ENCODE measurements around the gene NDRG3. TPM values are rescaled to one million over a fixed set of nuclear protein-coding genes. Genes with fewer than 3 reads are reported as not detected.

The NDRG3 gene
- total and polyA plus RNA-seq, 2 of the 4 experiments (the other 2 are of a cell fraction), result 24.8 to 34.2 TPM

GRCh38 chr20:36670665-36671357 is 75.1 kb downstream of the NDRG3 start:
- POLR2A ChIA-PET (ENCODE audit: unreplicated experiment), result no interaction called here
- no TSS peak for BruUV-seq (replicated peaks)

More at GRCh38 chr20:36670665-36671357, 75.1 kb downstream of the NDRG3 start:
- WGBS, 2 experiments (ENCODE audit: extremely low coverage in 2 of 2, insufficient read length in 1 of 2), result 100% methylated on average over 2 of the region's 3 CpGs; no CpG with 5 or more reads in 1 of the 2 experiments
- Histone ChIP-seq H2AK5ac (ENCODE audit: low read depth, low read length) (no peak overlapping the region), H2AK9ac (replicated peaks; ENCODE audit: low read depth, low read length, poor library complexity) (no peak overlapping the region), H3K18ac (ENCODE audit: low read depth, low read length) (no peak overlapping the region), H3K27ac (ENCODE audit: insufficient read depth, low read length) (no peak overlapping the region), H3K36me3 (ENCODE audit: control insufficient read depth, insufficient read depth, low read length) (peaks cover 2% of the 10 kb centered on the region; the same call in 1 of the 2 replicates), H3K9ac (ENCODE audit: low read depth, low read length) (no peak overlapping the region), H3K14ac (replicated peaks; ENCODE audit: low read depth, low read length) (no peak overlapping the region), H3K9me3 (ENCODE audit: control insufficient read depth, insufficient read depth, low read length) (no peaks in the 10 kb centered on the region), H4K91ac (ENCODE audit: insufficient read depth, low read depth, low read length) (no peak overlapping the region), H3K4ac (ENCODE audit: low read depth, low read length) (no peak overlapping the region), H2BK20ac (ENCODE audit: low read depth, low read length) (no peak overlapping the region), H4K5ac (ENCODE audit: low read depth, low read length) (no peak overlapping the region), H3K23ac (ENCODE audit: low read depth, low read length) (no peak overlapping the region), H3K4me1 (ENCODE audit: control insufficient read depth, insufficient read depth, low read length) (peaks cover 4% of the 10 kb centered on the region; the same call in 1 of the 2 replicates), H2AFZ (replicated peaks; ENCODE audit: low read length, poor library complexity) (no peak overlapping the region), H3K4me3 (ENCODE audit: insufficient read depth, low read depth, low read length) (no peak overlapping the region), H4K20me1 (ENCODE audit: insufficient read depth, low read length) (no peaks in the 10 kb centered on the region), H2BK5ac (ENCODE audit: low read depth, low read length, poor library complexity, severe bottlenecking) (no peak overlapping the region), H3K79me1 (ENCODE audit: low read depth in 1 of 2, low read length in 2 of 2) (no peaks in the 10 kb centered on the region), H3K56ac (ENCODE audit: extremely low read depth, insufficient read depth, low read length) (no peak overlapping the region), H3K9me1 (ENCODE audit: insufficient read depth, low read length) (no peaks in the 10 kb centered on the region; the same call in 1 of the 2 replicates), H2BK120ac (ENCODE audit: low read depth, low read length) (no peak overlapping the region), H3K4me2 (ENCODE audit: low read depth, low read length) (no peak overlapping the region), H2BK15ac (ENCODE audit: low read depth, low read length) (no peak overlapping the region), H4K8ac (ENCODE audit: low read depth in 2 of 2, low read length in 2 of 2) (no peak overlapping the region), H3K27me3 (ENCODE audit: control insufficient read depth, insufficient read depth, low read length) (no peaks in the 10 kb centered on the region)
- no peak for ATAC-seq (ENCODE audit: low read depth)
- TF ChIP-seq CHD1 (IDR thresholded peaks at IDR 0.05; ENCODE audit: low read depth, low read length) (no peak), MAFK (IDR thresholded peaks at IDR 0.05; ENCODE audit: low read depth, low read length) (no peak), RCOR1 (IDR thresholded peaks at IDR 0.05; ENCODE audit: insufficient replicate concordance, low read length) (no peak), MAZ (IDR thresholded peaks at IDR 0.05; ENCODE audit: borderline replicate concordance, low read depth, low read length) (no peak), MXI1 (IDR thresholded peaks at IDR 0.05; ENCODE audit: borderline replicate concordance, low read depth, low read length) (no peak), FOS (IDR thresholded peaks at IDR 0.05; ENCODE audit: low read depth, low read length) (no peak), RFX5 (IDR thresholded peaks at IDR 0.05; ENCODE audit: low read depth, low read length) (no peak), USF2 (IDR thresholded peaks at IDR 0.05; ENCODE audit: low read depth, low read length) (no peak), CEBPB (IDR thresholded peaks at IDR 0.05; ENCODE audit: low read depth, low read length) (no peak)
- dilution Hi-C loops (cut with HindIII; ENCODE audit: low sequenced_read_pairs, unreplicated experiment) (no loop called here), intact Hi-C loops (cut with micrococcal nuclease) (no loop called here), in situ Hi-C loops (cut with MboI; ENCODE audit: low sequenced_read_pairs) (no loop called here)
- CTCF ChIA-PET, result no interaction called here
- no peak for DNase-seq
